AG04449 (cell line): ENCODE results near the gene ADGRE3.

Experiments used
- CTCF ChIA-PET: fragments of 350-600 bp; formaldehyde crosslinking; extraction: SDS; loops from one replicate; lab custom pipeline; 2021; ENCODE audit warnings: antibody characterized with exemption; lab: Yijun Ruan, JAX
- POLR2A ChIA-PET: fragments of 400-600, 350-600 bp; formaldehyde crosslinking; extraction: SDS; loops from one replicate; lab custom pipeline; 2020; ENCODE audit warnings: antibody characterized with exemption, inconsistent platforms; lab: Yijun Ruan, JAX
- DNase-seq: peaks from one replicate; pipeline ENCODE4 v3.0.0-alpha.2; 2010; ENCODE audit warnings: low read depth, low spot score
- H3K4me3 ChIP-seq: 2 replicates; pipeline ENCODE4 v1.5.1; 2011; ENCODE audit warnings: low read depth, mild to moderate bottlenecking, control low read depth, low read length
- CTCF ChIP-seq: IDR thresholded peaks from one replicate; pipeline ENCODE4 v1.5.1; 2011; ENCODE audit warnings: mild to moderate bottlenecking, moderate library complexity, low read length, control low read depth, inconsistent platforms; ENCODE audit not compliant: insufficient read depth; ENCODE audit errors: missing control alignments

ADGRE3 gene

GRCh38 chr19:14570864-14571527 lies 103.6 kb downstream of the ADGRE3 start:
- peak overlapping the region; percentile 99 for H3K4me3 ChIP-seq
- CTCF ChIA-PET: interaction anchor here (1.7 to 10.6 kb wide), 5 partner anchors 9 to 117 kb away, joined by 5 to 247 read pairs (median 14); partner anchors contain the start of gene ZNF333
- no peak for TF ChIP-seq CTCF
- POLR2A ChIA-PET: interaction anchor here (0.9 kb wide), 1 partner anchor 53 kb away, joined by 3 read pairs; the partner anchor contains the start of gene DNAJB1
- no peak for DNase-seq
